Pulmonary artery endothelial cell (primary cell): ENCODE measurements around the gene ILDR2. TPM values are rescaled to one million over a fixed set of nuclear protein-coding genes. Genes with fewer than 3 reads are reported as not detected.
"Not testable (repeated sequence)": the region's sequence is repeated elsewhere in the genome, so short reads cannot be mapped to it uniquely, and the experiment has no call there.

Source experiments
- DNase-seq: peaks from one replicate; pipeline ENCODE4 v3.0.0-alpha.2; 2011; ENCODE audit warnings: low read depth, low spot score
- total RNA-seq: library from RNA; depleted of rRNA; stranded (reverse); fragments of >200 nt; gene quantifications from 2 replicates; pipeline ENCODE4 v1.2.3, GENCODE V29; 2014

Gene ILDR2
- total RNA-seq, 1 donor from 2014 or later = not detected

DNA sequence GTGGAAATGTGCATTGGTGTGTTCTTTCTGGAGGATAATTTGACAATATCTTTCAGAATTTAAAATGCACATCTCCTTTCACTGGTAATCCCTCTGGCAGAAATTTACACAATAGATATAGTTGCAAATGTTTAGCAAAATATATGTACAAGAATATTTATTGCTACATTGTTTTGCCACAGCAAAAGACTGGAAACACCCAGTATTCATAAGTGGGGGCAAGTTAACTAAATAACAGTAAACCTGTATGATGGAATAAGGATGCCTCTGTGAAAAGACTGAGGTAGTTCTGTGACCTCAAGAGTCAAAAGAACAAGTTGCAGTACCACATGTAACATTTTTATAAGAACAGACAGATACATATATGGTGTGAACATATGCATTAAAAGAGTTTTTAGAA, 85.6 kb downstream of the ILDR2 start:
- DNase-seq = no peak

DNA sequence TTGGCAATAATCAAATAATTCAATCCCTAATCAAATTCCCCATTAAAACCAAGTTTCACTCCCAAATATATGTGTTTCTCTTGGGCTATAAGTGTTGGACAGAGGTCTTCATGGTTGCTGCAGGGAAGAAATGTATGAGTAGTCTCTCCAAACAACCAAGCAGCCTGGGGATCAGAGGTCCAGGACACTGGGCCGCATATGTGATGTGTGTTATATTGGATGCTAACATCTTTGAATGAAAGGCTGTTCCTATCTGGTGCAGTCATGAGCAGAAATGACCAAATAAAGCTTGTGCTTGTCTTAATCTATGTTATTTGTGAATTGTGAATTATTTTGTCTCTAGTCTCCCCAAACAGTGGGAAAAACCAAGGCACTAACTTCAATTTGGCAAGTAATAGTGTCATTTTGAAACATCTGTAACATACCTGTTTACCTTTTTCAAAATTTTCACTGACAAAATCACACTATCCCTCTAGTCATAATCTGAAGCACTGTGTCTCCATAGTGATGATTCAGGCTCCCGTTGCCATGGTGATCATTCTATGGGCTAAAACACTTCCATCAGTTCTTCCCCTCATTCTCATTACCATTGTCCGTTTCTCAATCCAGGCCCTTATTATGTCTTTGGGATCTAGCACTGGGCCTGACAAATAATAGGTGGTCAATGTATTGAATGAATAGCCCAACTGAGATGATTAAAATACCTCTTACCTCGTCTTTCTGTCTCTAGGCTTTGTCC, 86.8 kb downstream of the ILDR2 start:
- DNase-seq = no peak

DNA sequence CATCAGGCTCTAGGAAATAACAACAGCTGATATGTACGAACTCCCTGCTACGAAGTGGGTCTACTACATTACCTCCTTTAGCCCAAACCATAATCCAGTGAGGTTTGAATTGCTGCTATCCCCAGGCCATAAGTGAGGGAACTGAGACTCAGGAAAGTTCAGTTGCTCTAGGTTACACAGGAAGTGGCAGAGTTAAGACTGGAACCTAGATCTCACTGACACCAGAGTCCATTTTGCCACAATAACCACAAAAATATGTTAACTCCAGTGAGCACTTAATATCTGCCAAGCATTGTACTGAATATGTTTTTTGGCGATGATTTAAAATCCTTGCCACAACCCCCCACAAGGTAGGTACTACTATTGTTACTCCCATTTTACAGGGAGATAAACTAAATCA, 90.4 kb downstream of the ILDR2 start:
- DNase-seq = no peak

DNA sequence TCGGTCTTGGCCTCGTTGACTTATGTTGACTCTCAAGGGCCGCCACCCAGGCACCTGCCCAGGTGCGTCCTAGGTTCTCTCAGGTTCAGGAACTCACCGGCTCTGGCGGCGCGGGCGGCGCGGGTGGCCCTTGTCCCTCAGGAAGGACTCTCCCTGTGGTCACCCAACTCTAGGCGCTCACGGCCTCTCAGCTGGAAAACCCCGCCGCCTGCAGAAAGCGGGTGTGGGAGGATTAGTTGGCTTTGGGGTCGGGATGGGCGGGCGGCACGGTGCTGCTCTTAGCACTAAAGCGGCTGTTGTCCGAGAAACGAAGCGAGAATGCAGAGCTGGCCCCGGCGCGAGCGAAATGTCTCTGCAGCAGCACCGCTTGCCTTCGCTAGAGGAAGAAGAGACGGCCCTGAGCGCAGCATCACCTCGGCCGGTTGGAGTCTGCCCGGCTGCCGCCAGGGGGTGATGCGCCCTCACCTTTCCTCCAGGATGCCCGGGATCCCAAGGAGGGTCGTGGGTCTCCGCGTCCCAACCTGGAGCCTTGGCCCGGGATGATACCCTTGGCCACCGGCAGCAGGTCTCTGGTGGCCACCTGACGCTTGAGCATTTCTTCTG, 91.2 kb downstream of the ILDR2 start:
- no peak for DNase-seq

DNA sequence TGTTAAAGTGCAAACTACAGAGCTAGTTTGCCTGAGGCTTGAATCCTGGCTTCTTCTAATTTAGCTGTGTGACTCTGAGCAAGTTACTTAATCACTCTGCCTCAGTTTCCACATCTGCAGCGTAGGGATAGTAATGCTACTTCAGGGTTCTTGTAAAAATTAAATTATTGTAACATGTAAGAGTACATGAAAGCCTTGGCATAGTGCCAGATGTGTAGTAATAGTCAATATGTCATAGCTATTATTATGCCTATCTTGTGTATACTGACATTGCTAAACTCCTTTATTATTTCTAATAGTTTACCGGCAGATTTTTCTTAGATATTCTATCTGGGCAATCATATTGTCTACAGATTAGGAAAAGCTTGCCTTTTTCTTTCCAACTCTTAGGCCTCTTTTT, 92.4 kb downstream of the ILDR2 start:
- no peak for DNase-seq

DNA sequence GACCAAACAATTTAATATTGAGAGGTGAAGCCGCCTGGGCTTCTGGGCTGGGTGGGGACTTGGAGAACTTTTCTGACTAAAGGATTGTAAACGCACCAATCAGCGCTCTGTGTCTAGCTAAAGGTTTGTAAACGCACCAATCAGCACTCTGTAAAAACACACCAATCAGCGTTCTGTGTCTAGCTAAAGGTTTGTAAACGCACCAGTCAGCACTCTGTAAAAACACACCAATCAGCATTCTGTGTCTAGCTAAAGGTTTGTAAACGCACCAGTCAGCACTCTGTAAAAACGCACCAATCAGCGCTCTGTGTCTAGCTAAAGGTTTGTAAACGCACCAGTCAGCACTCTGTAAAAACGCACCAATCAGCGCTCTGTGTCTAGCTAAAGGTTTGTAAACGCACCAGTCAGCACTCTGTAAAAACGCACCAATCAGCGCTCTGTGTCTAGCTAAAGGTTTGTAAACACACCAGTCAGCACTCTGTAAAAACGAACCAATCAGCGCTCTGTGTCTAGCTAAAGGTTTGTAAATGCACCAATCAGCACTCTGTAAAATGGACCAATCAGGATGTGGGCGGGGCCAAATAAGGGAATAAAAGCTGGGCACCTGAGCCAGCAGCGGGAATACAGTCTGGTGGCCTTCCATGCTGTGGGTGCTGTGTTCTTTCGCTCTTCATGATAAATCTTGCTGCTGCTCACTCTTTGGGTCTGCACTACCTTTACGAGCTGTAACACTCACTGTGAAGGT, 97.0 kb downstream of the ILDR2 start:
- not testable (repeated sequence) for DNase-seq

DNA sequence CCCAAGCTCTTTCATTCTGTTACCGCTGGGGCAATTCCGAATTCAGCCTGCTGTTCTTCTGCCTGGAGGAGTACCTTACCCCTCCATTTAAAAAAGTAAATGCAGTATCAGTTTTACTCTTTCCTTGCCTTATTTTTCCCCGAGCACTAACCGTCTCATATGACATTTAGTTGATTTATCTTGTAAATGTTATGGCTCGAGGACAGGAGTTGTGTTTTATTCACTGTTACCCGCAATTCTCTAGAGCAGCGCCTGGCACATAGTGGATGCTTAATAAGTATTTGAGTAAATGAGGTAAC, 98.9 kb downstream of the ILDR2 start:
- no peak for DNase-seq

DNA sequence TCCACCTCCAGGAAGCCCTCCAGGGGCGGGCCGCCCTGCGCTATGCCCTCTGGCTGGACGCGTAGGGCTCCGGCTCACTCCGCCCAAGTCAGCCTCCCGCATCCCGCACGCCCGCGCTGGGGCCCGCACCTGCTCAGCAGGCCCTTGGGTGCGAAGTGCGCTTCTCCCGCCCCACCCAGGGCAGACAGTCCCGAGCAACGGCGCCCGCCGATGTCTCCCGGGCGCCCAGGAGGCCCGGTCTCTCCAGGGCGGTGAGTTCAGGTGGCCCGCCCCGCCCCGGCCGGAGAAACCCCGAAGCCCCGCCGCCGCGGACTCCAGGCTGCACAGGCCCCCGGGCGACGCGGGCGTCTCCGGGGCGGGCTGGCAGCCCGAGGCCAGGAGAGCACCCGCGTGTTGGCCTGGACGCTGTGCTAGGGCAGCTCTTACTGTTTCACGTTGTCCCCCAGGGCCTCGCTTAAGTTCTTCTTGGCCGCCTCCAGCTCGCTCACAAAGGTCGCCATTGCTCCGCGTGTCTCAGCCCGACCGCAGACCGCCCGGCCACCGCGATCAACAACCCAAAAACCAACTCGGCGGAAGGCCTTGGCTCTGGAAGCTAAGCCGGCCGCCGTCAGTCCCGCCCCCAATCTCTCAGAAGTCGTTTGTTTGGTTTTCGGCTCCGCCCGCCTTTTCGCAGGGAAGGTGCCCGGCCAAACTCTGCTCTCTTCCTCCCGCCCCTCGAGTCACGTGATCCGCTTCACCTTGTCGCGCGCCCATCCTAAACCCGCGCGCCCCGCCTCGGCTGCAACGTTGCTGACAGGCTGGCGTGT, 99.4 kb downstream of the ILDR2 start, which contains the start of gene TADA1:
TADA1 (minus strand) TSS at position 531 of the 806 bp plus-strand sequence; CDS start at position 500, 31 bp downstream.
- peak; percentile 94 for DNase-seq

DNA sequence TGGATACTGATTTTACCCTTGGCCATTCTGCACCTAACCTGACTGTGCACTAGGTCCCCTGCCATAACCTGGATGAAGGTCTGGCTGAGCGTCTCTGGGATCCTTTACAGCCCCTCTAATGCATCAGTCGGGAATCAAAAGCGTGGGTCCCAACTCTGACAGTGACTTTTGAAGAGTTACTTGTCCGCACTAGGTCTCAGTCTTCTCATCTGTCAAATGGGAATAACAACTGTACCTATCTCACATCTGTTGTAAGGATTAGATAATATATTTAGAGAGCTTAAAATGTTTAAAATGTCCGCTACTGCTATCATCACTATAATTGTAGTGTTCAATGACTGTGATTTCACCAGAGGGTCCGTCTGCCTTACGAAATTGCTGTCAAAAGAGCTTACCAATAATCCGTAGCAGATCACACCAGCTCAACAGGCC, 100.0 kb downstream of the ILDR2 start:
- no peak for DNase-seq

DNA sequence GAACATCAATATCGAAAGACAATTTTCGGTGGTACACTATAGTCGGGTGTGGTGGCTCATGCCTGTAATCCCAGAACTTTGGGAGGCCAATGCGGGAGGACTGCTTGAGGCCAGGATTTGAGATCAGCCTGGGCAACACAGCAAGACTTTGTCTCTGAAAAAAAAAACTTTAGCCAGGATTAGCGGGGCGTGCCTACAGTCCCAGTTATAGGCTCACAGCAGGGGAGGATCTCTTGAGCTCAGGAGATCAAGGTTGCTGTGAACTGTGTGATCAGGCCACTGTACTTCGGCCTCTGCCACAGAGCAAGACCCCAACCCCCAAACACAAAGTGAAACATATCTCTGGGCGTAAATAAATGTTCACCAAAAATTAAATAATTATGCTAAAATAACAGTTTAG, 100.9 kb downstream of the ILDR2 start:
- DNase-seq = no peak

DNA sequence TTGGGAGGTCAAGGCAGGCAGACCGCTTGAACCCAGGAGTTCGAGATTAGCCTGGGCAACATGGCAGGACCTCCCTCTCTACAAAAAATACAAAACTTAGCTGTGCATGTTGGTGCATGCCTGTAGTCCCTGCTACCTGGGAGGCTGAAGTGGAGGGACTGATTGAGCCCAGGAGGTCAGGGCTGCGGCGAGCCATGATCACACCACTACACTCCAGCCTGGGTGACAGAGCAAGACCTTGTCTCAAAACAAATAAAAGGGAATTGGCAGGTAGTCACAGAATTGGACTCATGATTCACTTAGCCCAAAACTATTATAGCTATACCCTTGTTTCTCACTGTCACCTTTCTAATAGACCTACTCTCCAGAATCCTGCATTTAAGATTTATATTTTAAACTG, 104.8 kb downstream of the ILDR2 start:
- no peak for DNase-seq

DNA sequence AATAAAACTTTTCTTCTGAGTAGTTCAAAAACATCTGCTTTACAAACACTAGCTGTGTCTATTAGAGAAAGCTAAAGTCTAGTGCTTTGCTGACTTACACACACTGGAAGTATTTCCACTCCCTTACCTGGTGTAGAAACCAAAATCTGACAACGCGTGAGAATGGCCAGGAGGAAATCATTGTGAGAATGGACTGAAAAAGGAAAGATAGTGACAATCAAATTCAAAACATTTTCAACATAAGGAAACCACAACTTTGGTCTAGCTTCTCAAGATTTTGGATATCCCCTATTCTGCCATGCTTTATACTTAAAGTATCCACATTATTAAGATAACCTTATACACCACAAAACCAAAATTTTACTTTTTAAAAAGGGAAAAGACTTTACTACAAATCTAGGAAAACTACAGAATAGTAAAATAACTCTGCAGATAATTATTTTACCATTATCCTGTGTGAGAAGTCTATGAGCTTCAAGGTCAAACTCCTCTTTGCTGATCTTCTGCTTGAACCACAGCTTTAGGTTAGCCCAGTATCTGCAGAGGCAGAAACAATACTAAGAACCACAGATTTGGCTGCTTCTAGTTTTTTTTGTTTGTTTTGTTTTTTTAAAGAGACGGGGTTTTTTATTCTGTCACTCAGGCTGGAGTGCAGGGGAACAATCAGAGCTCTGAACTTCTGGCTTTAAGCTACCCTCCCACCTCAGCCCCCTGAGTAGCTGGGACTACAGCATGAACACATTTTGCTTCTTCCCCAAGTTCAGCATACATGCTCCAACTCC, 105.8 kb downstream of the ILDR2 start:
- DNase-seq = no peak

DNA sequence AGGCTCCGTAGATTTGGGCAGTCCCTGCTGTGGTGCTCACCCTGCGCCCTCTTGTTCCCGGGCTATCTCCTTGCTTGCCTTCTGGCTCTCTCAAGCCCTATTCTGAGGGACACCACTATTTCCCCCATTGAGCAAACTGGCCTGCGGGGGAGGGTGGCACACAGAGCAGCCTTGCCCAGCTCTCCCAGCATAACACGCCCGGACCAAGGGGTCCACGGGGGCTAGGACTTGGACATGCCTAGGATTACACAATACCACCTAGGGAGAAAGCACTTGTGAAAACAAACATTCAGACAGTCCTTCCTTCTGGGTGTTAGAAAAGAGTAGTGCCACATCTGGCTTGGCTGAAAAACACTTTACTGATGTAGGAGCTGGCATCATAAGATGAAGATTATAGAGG, 106.7 kb downstream of the ILDR2 start:
- no peak for DNase-seq

DNA sequence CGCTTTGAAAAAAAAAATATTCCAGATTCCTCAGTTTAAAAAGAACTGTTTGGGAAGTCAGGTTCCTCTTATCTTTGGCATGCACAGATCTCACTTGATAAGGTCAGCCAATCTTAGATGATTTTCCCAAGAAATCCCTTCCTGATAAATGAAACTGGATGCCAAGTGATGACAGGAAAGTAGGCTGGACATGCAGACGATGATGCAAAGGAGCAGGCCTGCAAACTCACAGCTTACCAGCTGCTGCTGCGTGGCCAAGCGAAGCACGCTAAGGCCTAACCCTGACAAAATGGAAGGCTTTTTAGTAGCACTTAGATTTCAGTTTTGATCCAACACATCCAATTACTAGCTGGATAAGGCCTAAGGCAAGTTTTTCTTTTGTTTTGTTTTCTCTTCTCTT, 109.4 kb downstream of the ILDR2 start:
- no peak for DNase-seq

DNA sequence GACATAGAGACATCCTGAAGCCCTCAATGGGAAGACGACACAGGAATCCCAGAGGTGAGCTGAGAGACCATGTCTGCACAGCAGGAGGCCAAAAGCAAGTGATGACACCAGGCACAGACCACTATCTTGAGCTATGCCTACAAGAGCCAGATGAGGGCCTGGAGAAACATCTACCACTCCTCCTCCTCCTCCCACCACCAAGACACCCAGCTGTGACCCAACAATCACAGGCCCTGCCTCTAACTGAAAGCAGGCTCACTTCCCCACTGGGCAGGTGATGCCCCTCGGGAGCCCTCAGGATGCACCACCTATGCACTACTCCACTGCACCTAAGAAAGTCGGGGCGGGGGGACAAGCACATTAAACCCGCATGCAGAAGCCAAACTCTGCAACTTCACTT, 115.7 kb downstream of the ILDR2 start:
- DNase-seq = no peak

DNA sequence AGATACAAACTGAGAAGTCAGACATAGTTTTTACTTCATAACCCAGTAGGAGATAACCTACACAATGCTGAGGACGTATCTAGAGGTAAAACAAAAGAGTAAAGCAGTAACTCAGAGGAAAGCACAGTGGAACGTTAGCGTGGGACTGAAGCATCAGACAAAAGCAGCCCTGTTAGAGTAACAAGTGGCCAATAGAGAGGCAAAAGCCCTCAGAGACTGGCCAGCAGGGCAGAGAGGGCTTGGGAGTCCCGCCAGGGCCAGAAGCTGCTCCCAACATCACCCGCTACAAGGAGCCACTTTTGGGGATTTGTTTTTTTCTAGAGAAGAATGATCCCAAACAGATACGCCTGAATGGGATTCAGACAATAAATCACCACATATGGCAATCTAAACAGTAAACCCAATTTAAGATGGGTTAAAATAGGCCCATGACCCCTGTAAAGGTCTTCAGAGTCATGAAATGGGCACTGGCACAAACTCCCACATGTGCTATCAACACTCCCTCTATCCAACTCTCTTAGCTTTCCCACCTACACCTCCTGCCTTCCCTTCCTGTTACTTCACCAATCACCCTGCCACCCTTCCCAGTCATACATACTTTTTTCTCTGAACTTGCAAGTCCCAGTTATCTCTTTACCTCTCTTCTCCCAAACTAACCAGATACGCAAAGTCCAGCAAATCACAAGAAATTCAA, 116.5 kb downstream of the ILDR2 start:
- no peak for DNase-seq
